Activated naive CD8-positive, alpha-beta T cell treated with anti-CD3 and anti-CD28 coated beads, Interleukin-2, amount 50 U/mL, for 24 hours (primary cell): ENCODE data around the gene TECPR1.

Experiments
- ATAC-seq: fragments of 150-1000 bp; cut with Tn5 transposase; one replicate; pipeline ENCODE4 v1.10.0; 2021
- DNase-seq: peaks from one replicate; pipeline ENCODE4 v3.0.0; 2021
- H3K27ac Mint-ChIP-seq: one replicate; pipeline ENCODE4 v1.8.0; 2021; ENCODE audit warnings: mild to moderate bottlenecking, mixed read lengths
- H3K27me3 Mint-ChIP-seq: one replicate; pipeline ENCODE4 v1.8.0; 2021; ENCODE audit warnings: mixed read lengths
- H3K36me3 Mint-ChIP-seq: one replicate; pipeline ENCODE4 v1.8.0; 2021; ENCODE audit warnings: low read depth, mixed read lengths
- H3K4me1 Mint-ChIP-seq: one replicate; pipeline ENCODE4 v1.8.0; 2021; ENCODE audit warnings: mixed read lengths
- H3K4me3 Mint-ChIP-seq: one replicate; pipeline ENCODE4 v1.8.0; 2021; ENCODE audit warnings: mild to moderate bottlenecking, moderate library complexity, mixed read lengths
- H3K9me3 Mint-ChIP-seq: one replicate; pipeline ENCODE4 v1.8.0; 2021; ENCODE audit warnings: mixed read lengths

TECPR1 gene

DNA sequence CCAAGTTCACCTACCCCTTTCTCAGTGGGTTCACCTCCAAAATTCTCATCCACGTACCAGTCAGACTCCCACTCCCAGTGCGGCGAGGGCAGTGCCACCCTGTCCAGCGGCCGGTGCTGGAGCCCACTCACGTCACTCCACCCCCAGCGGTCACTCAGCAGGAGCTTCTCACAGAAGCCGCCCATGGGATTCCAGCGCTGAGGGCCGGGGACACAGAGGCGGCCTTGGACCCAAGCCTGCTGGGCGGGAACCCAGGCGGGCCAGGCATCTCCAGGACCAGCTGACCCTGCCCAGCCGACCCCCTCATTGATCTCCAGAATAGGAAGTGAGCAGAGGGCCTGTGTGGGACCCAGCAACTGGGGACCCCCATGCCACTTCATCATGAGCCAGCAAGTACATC lies 7.2 kb downstream of the TECPR1 start:
- Mint-ChIP-seq H3K9me3 (no peaks in the 10 kb centered on the region), H3K36me3 (peaks cover 12% of the 10 kb centered on the region), H3K27me3 (no peaks in the 10 kb centered on the region), H3K4me1 (peaks cover 16% of the 10 kb centered on the region), H3K4me3 (no peak overlapping the region), H3K27ac (no peak overlapping the region)
- ATAC-seq (no peak), DNase-seq (no peak)

DNA sequence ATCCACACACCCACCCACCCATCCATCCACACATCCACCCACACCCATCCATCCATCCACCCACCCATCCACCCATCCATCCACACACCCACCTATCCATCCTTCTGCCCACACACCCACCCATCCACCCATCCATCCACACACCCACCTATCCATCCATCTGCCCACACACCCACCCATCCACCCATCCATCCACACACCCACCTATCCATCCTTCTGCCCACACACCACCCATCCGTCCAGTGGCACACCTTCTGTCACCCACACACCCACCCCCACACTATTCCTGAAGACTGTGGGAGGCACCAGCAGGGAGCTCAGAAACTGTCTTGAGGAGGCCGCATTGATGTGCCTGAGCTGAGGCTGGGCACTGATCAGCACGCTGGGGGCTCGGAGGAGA lies 9.1 kb downstream of the TECPR1 start:
- no peaks in the 10 kb centered on the region for H3K9me3 Mint-ChIP-seq
- H3K4me1 Mint-ChIP-seq = peaks cover 4% of the 10 kb centered on the region
- peaks cover 7% of the 10 kb centered on the region for H3K36me3 Mint-ChIP-seq
- no peak overlapping the region for H3K27ac Mint-ChIP-seq
- no peak for DNase-seq
- no peak overlapping the region for H3K4me3 Mint-ChIP-seq
- no peak for ATAC-seq
- no peaks in the 10 kb centered on the region for H3K27me3 Mint-ChIP-seq

DNA sequence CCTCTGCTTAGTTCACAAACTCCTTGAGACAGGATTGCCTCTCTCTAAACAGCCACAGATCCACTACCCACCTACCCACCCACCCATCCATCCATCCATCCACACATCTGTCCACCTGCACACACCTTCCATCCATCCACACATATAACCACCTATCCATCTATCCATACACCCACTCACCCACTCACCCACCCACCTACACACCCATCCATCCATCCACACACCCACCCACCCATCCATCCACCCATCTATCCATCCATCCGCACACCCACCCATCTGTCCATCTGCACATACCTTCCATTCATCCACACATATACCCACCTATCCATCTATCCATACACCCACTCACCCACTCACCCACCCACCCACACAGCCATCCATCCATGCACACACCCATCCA lies 9.7 kb downstream of the TECPR1 start:
- Mint-ChIP-seq H3K4me3 (no peak overlapping the region), H3K9me3 (no peaks in the 10 kb centered on the region), H3K4me1 (peaks cover 2% of the 10 kb centered on the region), H3K36me3 (peaks cover 6% of the 10 kb centered on the region), H3K27me3 (no peaks in the 10 kb centered on the region), H3K27ac (no peak overlapping the region)
- no peak for ATAC-seq
- DNase-seq = no peak

DNA sequence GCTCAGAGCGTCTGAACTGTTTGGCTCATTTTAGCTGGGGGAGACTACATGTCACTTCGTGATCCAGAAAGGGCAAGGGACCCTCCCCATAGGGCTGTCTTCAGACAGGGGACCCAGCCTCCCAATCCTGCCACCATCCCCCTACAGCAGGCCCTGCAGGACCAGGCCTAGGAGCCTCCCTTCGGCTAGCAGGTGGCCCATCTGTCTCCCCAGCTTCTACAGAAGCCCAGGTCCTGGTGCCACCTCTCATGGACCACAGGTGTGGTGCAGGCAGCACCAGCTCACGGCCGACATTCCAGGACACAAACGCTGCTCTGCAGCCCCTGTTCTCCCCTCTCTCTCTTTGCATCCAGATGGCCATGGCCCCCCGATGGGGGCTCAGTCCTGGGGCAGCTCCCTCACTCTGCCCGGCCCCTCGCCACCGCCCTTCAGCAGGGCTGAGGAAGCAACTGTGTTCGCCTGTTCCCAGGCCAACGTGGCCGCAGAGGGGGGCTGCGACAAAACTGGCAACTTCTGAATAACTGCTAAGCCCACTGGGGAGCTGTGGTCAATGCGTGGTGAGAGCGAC lies 10.3 kb downstream of the TECPR1 start:
- ATAC-seq = no peak
- Mint-ChIP-seq H3K4me1 (no peaks in the 10 kb centered on the region), H3K27ac (no peak overlapping the region), H3K36me3 (peaks cover 6% of the 10 kb centered on the region), H3K4me3 (no peak overlapping the region), H3K9me3 (no peaks in the 10 kb centered on the region), H3K27me3 (no peaks in the 10 kb centered on the region)
- DNase-seq = no peak

DNA sequence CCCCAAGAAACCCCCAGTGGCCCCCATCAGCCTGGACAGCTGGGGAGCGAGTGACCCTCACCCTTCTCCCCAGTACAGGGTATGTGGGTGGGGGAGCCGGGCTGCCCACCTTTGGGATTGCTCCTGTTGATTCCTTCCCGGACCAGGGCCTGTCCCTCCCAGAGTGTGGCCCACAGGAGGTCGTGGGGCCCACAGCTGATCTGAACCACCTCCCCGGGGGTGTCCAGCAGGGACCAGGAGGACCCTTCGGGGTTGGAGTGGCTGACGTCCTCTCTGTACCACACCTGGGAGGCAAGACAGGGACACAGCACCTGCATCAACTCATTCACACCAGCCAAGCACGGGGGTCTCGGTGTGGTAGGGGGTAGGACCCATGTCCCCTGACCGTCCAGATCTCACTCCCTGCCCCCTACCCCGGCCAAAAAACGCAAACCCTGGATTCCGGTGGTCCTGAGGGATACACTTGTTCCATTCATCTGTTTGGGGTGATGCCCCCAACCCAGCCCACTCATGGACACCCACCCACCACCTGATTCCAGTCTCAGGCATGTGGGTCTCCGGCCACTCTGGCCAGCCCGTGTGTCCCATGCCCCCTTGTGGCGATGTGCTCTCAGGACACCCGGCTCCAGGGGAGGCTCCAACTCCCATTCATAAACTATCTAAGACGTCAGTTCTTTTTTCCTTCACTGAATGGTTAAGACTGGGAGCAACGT lies 10.9 kb downstream of the TECPR1 start:
- no peaks in the 10 kb centered on the region for H3K4me1 Mint-ChIP-seq
- no peaks in the 10 kb centered on the region for H3K9me3 Mint-ChIP-seq
- H3K27me3 Mint-ChIP-seq = no peaks in the 10 kb centered on the region
- no peak overlapping the region for H3K4me3 Mint-ChIP-seq
- no peak overlapping the region for H3K27ac Mint-ChIP-seq
- peaks cover 6% of the 10 kb centered on the region for H3K36me3 Mint-ChIP-seq
- DNase-seq (peak; percentile 43), ATAC-seq (peak; percentile 38)

DNA sequence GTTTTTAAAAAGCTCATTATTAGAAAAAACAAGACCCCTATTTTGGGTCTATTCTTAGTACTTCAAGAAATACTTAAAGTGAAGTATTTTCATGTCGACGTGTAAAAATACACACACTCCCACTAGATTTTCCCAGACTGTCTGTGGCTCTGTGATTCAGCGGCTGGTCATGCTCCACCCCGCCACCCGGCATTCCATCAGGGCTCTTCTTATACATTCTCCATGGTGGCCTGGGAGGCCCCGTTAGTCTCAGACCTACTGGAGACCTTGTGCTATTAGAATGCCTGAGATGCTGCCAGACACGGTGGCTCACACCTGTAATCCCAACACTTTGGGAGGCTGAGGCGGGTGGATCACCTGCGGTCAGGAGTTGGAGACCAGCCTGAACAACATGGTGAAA lies 13.1 kb downstream of the TECPR1 start:
- peaks cover 9% of the 10 kb centered on the region for H3K36me3 Mint-ChIP-seq
- H3K4me1 Mint-ChIP-seq = no peaks in the 10 kb centered on the region
- ATAC-seq = no peak
- no peak for DNase-seq
- H3K4me3 Mint-ChIP-seq = no peak overlapping the region
- H3K27me3 Mint-ChIP-seq = no peaks in the 10 kb centered on the region
- H3K9me3 Mint-ChIP-seq = no peaks in the 10 kb centered on the region
- no peak overlapping the region for H3K27ac Mint-ChIP-seq

DNA sequence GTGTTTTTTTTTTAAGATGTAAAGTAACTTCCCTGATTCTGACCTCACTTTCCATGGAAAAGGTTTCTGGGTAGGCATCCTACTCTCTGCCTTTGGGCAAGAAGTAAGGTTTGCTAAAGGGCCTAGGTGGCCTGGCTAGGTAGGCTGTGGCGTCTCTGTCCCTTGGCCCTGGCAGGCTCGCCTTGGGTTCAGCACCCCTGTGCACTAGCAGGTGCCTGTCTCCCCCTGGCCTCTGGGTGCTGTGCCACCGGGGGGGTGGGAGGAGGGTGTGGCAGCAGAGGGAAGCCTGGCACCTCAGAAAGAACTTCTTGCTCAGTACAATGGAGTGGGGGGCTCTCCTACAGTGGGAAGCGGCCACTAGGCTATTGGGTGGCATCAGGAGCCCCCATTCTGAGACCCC lies 14.0 kb downstream of the TECPR1 start:
- H3K27me3 Mint-ChIP-seq = no peaks in the 10 kb centered on the region
- no peaks in the 10 kb centered on the region for H3K9me3 Mint-ChIP-seq
- DNase-seq (no peak), ATAC-seq (no peak)
- H3K27ac Mint-ChIP-seq = no peak overlapping the region
- H3K4me3 Mint-ChIP-seq = no peak overlapping the region
- H3K4me1 Mint-ChIP-seq = no peaks in the 10 kb centered on the region
- H3K36me3 Mint-ChIP-seq = peaks cover 11% of the 10 kb centered on the region

DNA sequence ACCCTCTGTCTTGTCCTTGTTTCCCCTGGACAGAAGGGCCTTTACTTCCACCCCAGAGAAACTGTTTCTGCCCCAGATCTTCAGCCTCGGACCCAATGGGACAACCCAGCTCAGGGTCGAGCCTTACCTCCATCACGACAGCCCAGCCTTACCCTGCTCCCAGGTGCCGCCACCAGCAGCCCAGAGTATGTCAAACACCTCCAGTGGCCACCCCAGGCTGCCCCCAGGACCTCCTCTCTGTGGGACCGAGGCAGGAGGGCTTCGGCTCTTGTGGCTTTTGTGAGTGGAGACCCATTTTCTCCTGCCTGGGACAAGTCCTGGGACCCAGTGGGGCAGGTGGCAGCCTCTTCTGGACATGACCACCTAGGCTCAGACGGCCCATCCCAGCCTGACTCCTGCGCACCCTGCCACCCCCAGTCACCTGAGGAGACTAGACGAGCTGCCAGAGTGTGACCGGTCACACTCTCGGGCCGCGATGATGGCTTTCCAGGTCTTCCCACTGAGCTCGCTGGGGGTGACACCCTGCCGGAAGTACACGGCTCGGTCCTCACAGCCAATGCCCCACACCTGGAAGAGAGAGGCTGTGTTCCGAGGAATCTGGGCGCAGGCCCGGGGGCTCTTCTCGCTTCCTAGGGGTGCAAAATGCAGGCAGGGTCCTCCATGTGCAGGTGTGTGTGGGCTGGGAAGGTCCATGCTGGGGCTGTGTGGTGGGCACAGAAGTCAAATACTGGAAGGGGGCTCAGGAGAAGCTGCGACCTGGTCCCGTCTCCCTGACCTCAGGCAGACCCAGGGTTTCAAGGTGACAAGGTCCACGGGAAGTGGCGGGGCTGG lies 15.5 kb downstream of the TECPR1 start:
- H3K27ac Mint-ChIP-seq = no peak overlapping the region
- H3K36me3 Mint-ChIP-seq = peaks cover 11% of the 10 kb centered on the region
- ATAC-seq = no peak

DNA sequence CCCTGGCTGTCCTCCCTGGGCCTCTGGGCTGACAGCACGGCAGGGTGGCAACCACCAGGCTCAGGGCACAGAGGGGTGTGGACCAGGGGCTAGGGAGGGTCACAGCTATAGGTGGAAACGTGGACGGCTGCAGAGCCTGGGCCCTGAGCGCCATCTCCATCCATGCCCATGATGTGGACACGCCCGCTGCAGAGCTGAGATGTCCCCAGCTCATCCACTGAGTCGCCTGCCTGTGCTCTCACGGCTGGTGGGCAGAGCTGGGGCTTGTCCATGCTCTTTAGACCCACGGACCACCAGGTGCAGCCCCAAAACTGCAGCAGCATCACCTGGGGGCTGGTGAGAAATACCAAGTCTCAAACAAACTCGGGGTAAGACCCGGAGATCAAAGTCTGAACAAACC lies 16.1 kb downstream of the TECPR1 start:
- Mint-ChIP-seq H3K27me3 (no peaks in the 10 kb centered on the region), H3K4me1 (no peaks in the 10 kb centered on the region), H3K27ac (no peak overlapping the region), H3K4me3 (no peak overlapping the region), H3K36me3 (peaks cover 7% of the 10 kb centered on the region), H3K9me3 (no peaks in the 10 kb centered on the region)
- no peak for DNase-seq
- peak; percentile 20 for ATAC-seq

More for the DNA sequence above, 15.5 kb downstream of the TECPR1 start:
- Mint-ChIP-seq H3K4me3 (no peak overlapping the region), H3K4me1 (no peaks in the 10 kb centered on the region), H3K27me3 (no peaks in the 10 kb centered on the region), H3K9me3 (no peaks in the 10 kb centered on the region)
- no peak for DNase-seq

DNA sequence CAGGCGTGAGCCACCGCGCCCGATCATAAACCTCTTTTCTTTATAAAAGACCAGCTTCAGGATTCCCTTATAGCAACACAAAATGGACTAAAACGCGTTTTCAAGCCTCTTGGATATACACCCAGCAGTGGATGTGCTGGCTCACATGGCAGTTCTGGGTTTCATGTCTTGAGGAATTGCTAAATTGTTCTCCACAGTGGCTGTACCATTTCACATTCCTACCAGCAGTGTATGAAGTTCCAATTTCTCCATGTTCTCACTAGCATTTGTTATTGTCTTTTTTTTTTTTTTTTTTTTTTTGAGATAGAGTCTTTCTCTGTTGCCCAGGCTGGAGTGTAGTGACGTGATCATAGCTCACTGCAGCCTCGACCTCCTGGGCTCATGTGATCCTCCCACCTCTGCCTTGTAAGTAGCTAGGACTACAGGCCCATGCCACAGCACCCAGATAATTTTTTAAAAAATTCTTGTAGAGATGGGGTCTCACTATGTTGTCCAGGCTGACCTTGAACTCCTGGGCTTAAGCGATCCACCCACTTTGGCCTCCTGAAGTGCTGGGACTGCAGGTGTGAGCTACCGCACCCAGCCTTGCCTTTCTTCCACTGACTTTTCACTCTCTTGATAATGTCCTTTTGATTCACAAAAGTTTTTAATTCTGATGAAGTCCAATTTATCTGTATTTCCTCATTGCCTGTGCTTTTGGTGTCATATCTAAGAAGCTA lies 17.4 kb downstream of the TECPR1 start:
- Mint-ChIP-seq H3K27ac (no peak overlapping the region), H3K36me3 (peaks cover 7% of the 10 kb centered on the region), H3K27me3 (no peaks in the 10 kb centered on the region), H3K4me1 (no peaks in the 10 kb centered on the region), H3K9me3 (no peaks in the 10 kb centered on the region), H3K4me3 (no peak overlapping the region)
- ATAC-seq (no peak), DNase-seq (no peak)

DNA sequence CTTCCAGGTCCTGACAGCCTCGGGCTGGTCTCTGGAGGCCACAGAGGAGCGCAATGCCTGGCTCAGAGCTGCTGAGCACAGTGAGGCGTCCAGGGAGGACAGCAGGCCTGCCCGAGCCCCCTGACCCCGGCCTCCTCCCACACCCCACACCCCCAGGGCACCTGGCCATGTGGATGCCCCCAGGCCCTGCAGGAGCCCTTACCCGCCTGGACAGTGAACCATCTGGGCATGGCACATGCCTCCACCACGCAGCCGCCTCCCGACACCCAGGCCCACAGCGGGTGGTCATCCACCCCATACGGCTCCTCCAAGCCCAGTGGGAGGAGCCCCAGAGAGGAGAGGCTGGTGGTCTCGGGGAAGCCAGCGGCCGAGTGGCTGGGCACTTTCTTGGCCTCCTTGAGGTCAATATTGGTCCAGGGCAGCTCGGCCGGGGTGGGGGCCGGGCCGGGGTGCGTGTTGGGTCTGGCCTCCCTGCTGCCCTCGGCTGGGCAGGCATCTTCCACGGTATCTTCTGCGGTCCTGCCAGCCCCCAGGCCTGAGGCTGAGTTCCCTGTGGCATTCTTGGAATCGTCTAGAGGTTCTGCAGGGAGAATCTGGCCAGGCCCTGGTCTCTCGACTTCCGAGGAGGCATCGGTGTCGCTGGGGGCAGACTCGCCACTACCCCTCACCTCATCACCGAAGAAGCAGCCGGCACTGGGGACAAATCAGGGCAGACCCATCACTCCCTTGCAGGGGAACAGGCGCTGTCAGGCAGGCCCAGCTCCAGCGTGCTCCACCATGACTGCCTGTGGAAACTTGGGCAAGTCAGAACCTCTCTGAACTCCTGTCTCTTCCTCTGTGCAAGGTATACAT lies 18.6 kb downstream of the TECPR1 start:
- ATAC-seq = no peak
- H3K4me1 Mint-ChIP-seq = no peaks in the 10 kb centered on the region
- H3K9me3 Mint-ChIP-seq = no peaks in the 10 kb centered on the region
- H3K27me3 Mint-ChIP-seq = no peaks in the 10 kb centered on the region
- DNase-seq = no peak
- peaks cover 7% of the 10 kb centered on the region for H3K36me3 Mint-ChIP-seq
- no peak overlapping the region for H3K4me3 Mint-ChIP-seq
- no peak overlapping the region for H3K27ac Mint-ChIP-seq

DNA sequence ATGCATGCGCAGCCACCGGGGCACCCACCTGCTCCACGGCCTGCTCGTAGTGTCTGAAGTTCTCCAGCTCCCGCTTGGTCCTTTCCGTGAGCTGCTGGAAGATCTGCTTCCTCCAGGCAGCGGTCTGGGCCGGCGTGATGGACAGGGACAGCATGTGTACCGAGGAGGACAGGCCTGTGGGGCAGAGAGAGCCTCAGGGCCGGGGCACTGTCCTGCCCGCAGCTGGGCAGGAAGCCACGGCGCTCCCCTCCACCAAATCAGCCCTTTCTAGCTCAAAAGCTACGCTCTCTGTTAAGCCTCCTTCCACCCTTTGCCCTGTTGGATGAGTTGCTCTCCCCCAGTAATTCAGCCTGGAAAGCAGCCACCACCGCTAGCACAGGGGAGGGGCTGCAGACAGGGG lies 19.2 kb downstream of the TECPR1 start:
- DNase-seq (no peak), ATAC-seq (no peak)
- Mint-ChIP-seq H3K9me3 (no peaks in the 10 kb centered on the region), H3K4me1 (no peaks in the 10 kb centered on the region), H3K27ac (no peak overlapping the region), H3K27me3 (no peaks in the 10 kb centered on the region), H3K36me3 (peaks cover 8% of the 10 kb centered on the region), H3K4me3 (no peak overlapping the region)

DNA sequence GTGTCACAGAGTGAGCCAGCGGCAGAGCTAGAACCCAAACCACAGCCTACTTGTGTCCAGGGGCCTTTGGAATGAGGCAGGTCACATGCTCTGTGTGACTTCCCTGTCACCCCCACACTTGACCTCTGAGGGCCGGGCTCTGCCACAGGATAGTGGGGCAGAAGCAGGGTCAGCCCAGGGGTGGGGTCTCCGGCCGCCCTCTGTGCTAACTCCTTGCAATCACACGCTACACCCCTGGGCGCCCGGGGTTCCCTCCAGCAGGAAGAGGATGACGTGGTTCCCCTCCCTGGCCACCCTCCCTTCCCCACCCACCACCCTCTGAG lies 19.8 kb downstream of the TECPR1 start:
- Mint-ChIP-seq H3K27me3 (no peaks in the 10 kb centered on the region), H3K36me3 (peaks cover 8% of the 10 kb centered on the region), H3K4me1 (no peaks in the 10 kb centered on the region), H3K4me3 (no peak overlapping the region), H3K9me3 (no peaks in the 10 kb centered on the region), H3K27ac (no peak overlapping the region)
- ATAC-seq = no peak
- no peak for DNase-seq
